ENCODE data around the gene HOXB3.

The HOXB3 gene

GRCh38 chr17:48575066-48575582, 14.9 kb downstream of the HOXB3 start (continued):
- TF ChIP-seq ZNF513 (tag by site-specific recombination; IDR thresholded peaks at IDR 0.05) (no peak), ZNF664 (tag by site-specific recombination; IDR thresholded peaks at IDR 0.05) (0 out of 2 replicates have a peak, but pooled peaks have one; percentile 11), ZNF521 (tag by site-specific recombination; IDR thresholded peaks at IDR 0.05) (no peak), ZNF266 (tag by site-specific recombination; IDR thresholded peaks at IDR 0.05; ENCODE audit: low read depth) (no peak), ZBTB1 (tag by site-specific recombination; IDR thresholded peaks at IDR 0.05) (0 out of 2 replicates have a peak, but pooled peaks have one; percentile 15), ZBTB49 (tag by site-specific recombination; IDR thresholded peaks at IDR 0.05; ENCODE audit: low read depth) (no peak), ZFP3 (tag by site-specific recombination; IDR thresholded peaks at IDR 0.05; ENCODE audit: low read depth) (no peak), ZNF514 (tag by site-specific recombination; IDR thresholded peaks at IDR 0.05) (no peak), BCL6B (tag by site-specific recombination; IDR thresholded peaks at IDR 0.05) (no peak), ZNF350 (tag by site-specific recombination; IDR thresholded peaks at IDR 0.05) (no peak), ZNF416 (tag by site-specific recombination; IDR thresholded peaks at IDR 0.05) (no peak), HIC1 (tag by site-specific recombination; IDR thresholded peaks at IDR 0.05) (peak; percentile 59; the same call in 1 of the 2 replicates), PRDM1 (tag by site-specific recombination; IDR thresholded peaks at IDR 0.05) (no peak), GLIS2 (tag by site-specific recombination; IDR thresholded peaks at IDR 0.05) (no peak), KLF1 (tag by site-specific recombination; IDR thresholded peaks at IDR 0.05) (peak; percentile 95), ZNF138 (tag by site-specific recombination; IDR thresholded peaks at IDR 0.05; ENCODE audit: borderline replicate concordance) (no peak), SALL2 (tag by site-specific recombination; IDR thresholded peaks at IDR 0.05; ENCODE audit: borderline replicate concordance) (no peak), ZBTB7A (tag by site-specific recombination; IDR thresholded peaks at IDR 0.05; ENCODE audit: low read depth) (no peak)
- TF ChIP-seq, protein P1, sequence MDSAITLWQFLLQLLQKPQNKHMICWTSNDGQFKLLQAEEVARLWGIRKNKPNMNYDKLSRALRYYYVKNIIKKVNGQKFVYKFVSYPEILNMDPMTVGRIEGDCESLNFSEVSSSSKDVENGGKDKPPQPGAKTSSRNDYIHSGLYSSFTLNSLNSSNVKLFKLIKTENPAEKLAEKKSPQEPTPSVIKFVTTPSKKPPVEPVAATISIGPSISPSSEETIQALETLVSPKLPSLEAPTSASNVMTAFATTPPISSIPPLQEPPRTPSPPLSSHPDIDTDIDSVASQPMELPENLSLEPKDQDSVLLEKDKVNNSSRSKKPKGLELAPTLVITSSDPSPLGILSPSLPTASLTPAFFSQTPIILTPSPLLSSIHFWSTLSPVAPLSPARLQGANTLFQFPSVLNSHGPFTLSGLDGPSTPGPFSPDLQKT (IDR thresholded peaks at IDR 0.05; ENCODE audit: borderline replicate concordance, low read depth, low read length) = no peak

Measured in HEK293 (cell line).